Parathyroid adenoma (tissue), 2 donors: ENCODE measurements around the gene ABHD17A.

Experiments used
- H2AFZ ChIP-seq: fragments of 300-600 bp; sonication (generic); one replicate; pipeline ENCODE4 v1.7.0; 2017; ENCODE audit warnings: antibody characterized with exemption, mild to moderate bottlenecking
- H3K27ac ChIP-seq: fragments of 300-600 bp; sonication (generic); one replicate; pipeline ENCODE4 v1.7.0; 2017
- H3K27me3 ChIP-seq: fragments of 300-600 bp; sonication (generic); one replicate; pipeline ENCODE4 v1.7.0; 2017; ENCODE audit warnings: low read length; ENCODE audit not compliant: control insufficient read depth, insufficient read depth
- H3K36me3 ChIP-seq: fragments of 300-600 bp; sonication (generic); one replicate; pipeline ENCODE4 v1.7.0; 2017; ENCODE audit warnings: low read length; ENCODE audit not compliant: control insufficient read depth, insufficient read depth
- H3K4me1 ChIP-seq: fragments of 300-600 bp; sonication (generic); one replicate; pipeline ENCODE4 v1.7.0; 2017; ENCODE audit warnings: control low read depth
- H3K4me2 ChIP-seq: fragments of 300-600 bp; sonication (generic); one replicate; pipeline ENCODE4 v1.7.0; 2017; ENCODE audit warnings: low read length
- H3K4me3 ChIP-seq: fragments of 300-600 bp; sonication (generic); one replicate; pipeline ENCODE4 v1.7.0; 2017; ENCODE audit warnings: low read depth, low read length
- H3K79me2 ChIP-seq: fragments of 300-600 bp; sonication (generic); one replicate; pipeline ENCODE4 v1.7.0; 2017; ENCODE audit warnings: control low read depth
- H3K9ac ChIP-seq: fragments of 300-600 bp; sonication (generic); one replicate; pipeline ENCODE4 v1.7.0; 2017; ENCODE audit warnings: mild to moderate bottlenecking
- H3K9me3 ChIP-seq: fragments of 300-600 bp; sonication (generic); one replicate; pipeline ENCODE4 v1.7.0; 2017; ENCODE audit warnings: low read length; ENCODE audit not compliant: control insufficient read depth
- TF ChIP-seq, protein P1 (sequence below): fragments of 300-600 bp; sonication (generic); IDR thresholded peaks from one replicate; pipeline ENCODE4 v1.7.0; 2017; ENCODE audit warnings: antibody characterized with exemption, mild to moderate bottlenecking
- donor health status: primary hyperparathyroidism.

Gene ABHD17A

GRCh38 chr19:1848399-1849131 is 36.7 kb downstream of the ABHD17A start, which contains the start of gene REXO1:
Gene REXO1, minus strand, starts transcription at chr19:1848483. Its CDS starts 125 bp downstream, at chr19:1848358.
- Histone ChIP-seq H3K4me2 (peak within 1 kb of the TSS; percentile 91), H3K9ac (peak within 1 kb of the TSS; percentile 100), H3K27me3 (no peaks in the 10 kb centered on the region), H3K9me3 (no peaks in the 10 kb centered on the region), H3K4me1 (peaks cover 16% of the 10 kb centered on the region), H3K4me3 (peak within 1 kb of the TSS; percentile 89), H3K36me3 (no peaks in the 10 kb centered on the region), H3K27ac (peak within 1 kb of the TSS; percentile 100), H3K79me2 (peaks cover 45% of the 10 kb centered on the region), H2AFZ (peak within 1 kb of the TSS; percentile 99)
- TF ChIP-seq, protein P1, sequence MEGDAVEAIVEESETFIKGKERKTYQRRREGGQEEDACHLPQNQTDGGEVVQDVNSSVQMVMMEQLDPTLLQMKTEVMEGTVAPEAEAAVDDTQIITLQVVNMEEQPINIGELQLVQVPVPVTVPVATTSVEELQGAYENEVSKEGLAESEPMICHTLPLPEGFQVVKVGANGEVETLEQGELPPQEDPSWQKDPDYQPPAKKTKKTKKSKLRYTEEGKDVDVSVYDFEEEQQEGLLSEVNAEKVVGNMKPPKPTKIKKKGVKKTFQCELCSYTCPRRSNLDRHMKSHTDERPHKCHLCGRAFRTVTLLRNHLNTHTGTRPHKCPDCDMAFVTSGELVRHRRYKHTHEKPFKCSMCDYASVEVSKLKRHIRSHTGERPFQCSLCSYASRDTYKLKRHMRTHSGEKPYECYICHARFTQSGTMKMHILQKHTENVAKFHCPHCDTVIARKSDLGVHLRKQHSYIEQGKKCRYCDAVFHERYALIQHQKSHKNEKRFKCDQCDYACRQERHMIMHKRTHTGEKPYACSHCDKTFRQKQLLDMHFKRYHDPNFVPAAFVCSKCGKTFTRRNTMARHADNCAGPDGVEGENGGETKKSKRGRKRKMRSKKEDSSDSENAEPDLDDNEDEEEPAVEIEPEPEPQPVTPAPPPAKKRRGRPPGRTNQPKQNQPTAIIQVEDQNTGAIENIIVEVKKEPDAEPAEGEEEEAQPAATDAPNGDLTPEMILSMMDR, result peak; percentile 98

- peaks cover 16% of the 10 kb centered on the region for H3K4me1 ChIP-seq
- H3K36me3 ChIP-seq, result no peaks in the 10 kb centered on the region
- peak overlapping the region; percentile 56 for H2AFZ ChIP-seq
- TF ChIP-seq, protein P1, result no peak
- H3K9ac ChIP-seq, result peak overlapping the region; percentile 80
- peak overlapping the region; percentile 89 for H3K4me3 ChIP-seq
- peak overlapping the region; percentile 100 for H3K27ac ChIP-seq
- peaks cover 52% of the 10 kb centered on the region for H3K79me2 ChIP-seq
- H3K4me2 ChIP-seq, result peak overlapping the region; percentile 82
- no peaks in the 10 kb centered on the region for H3K9me3 ChIP-seq
- H3K27me3 ChIP-seq, result no peaks in the 10 kb centered on the region
These were observed 37.5 kb downstream of the ABHD17A start for GRCh38 chr19:1847684-1848398.

- Histone ChIP-seq H3K4me3 (peak overlapping the region; percentile 89), H2AFZ (no peak overlapping the region), H3K27me3 (no peaks in the 10 kb centered on the region), H3K4me2 (peak overlapping the region; percentile 82), H3K79me2 (peaks cover 56% of the 10 kb centered on the region), H3K4me1 (peaks cover 16% of the 10 kb centered on the region), H3K9me3 (no peaks in the 10 kb centered on the region), H3K36me3 (no peaks in the 10 kb centered on the region), H3K27ac (no peak overlapping the region), H3K9ac (no peak overlapping the region)
- TF ChIP-seq, protein P1, result no peak
These were observed 38.0 kb downstream of the ABHD17A start for GRCh38 chr19:1847348-1847683.

GRCh38 chr19:1846517-1847204 is 38.6 kb downstream of the ABHD17A start:
- Histone ChIP-seq H3K4me1 (peaks cover 16% of the 10 kb centered on the region), H3K27me3 (no peaks in the 10 kb centered on the region), H3K4me2 (peak overlapping the region; percentile 82), H3K9me3 (no peaks in the 10 kb centered on the region), H3K36me3 (no peaks in the 10 kb centered on the region), H3K79me2 (peaks cover 59% of the 10 kb centered on the region), H3K27ac (no peak overlapping the region), H3K4me3 (peak overlapping the region; percentile 89), H3K9ac (no peak overlapping the region), H2AFZ (no peak overlapping the region)
- TF ChIP-seq, protein P1, result no peak
